HG03175 (cell line): Measurements from ENCODE around the gene FASTK.

Source experiments
- ATAC-seq: cut with Tn5 transposase; IDR thresholded peaks from one replicate; pipeline ENCODE4 v1.9.1; 2021; ENCODE audit warnings: mild to moderate bottlenecking, moderate library complexity; ENCODE audit not compliant: unreplicated experiment

The FASTK gene

DNA sequence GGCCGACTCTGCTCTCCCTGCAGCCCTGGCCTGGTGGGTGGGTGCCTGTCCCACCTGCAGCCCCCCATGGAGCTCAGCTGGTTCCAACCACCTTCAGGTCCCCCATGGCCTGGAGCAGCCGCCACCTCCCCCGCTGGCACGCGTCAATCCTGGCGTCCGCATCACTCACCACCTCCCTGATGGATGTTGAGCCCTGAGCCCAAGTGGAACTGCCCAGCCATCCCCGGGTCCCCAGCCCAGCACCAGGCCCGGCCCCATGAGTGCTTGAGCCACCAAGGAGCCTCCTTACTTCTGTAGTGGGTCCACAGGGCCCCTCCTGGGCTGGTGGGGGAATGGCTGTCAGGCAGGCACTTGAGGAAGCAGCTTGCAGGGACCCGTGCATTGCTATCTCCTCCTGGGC is 20.3 kb upstream of the FASTK start:
- ATAC-seq = no peak

DNA sequence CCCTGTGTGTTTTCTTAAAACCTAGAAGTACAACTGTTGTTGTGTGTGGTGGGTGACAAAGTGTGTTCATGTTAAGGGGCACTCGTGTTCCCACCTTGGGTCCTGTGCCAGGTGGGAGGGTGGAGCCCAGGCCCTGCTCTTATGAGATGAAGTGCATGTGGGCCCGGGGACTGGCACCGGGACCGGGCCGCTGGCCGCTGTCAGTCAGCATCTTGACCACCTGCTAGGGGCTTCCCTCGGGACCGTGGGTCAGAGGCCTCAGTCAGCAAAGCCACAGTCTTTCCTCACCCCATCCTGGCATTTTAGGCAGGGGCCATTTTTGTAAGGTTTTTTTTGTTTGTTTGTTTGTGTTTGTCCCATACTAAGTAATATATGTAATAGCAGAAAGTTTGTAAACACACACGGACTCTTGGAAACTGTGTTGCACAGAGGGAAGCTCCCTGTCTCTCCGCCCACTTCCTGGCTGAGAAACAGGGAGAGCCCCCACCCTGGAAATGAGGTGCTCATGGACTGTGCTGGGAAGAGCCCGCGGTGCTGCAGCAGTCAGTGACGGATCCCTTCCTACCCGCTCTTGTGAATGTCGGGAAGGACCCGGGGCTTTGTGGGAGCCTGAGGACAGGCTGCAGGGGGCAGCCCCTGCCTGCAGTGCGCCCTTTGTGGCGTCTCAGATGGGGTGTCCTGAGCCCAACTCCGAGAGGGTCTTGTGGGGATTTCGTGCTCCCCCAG is 19.0 kb upstream of the FASTK start:
- no peak for ATAC-seq

DNA sequence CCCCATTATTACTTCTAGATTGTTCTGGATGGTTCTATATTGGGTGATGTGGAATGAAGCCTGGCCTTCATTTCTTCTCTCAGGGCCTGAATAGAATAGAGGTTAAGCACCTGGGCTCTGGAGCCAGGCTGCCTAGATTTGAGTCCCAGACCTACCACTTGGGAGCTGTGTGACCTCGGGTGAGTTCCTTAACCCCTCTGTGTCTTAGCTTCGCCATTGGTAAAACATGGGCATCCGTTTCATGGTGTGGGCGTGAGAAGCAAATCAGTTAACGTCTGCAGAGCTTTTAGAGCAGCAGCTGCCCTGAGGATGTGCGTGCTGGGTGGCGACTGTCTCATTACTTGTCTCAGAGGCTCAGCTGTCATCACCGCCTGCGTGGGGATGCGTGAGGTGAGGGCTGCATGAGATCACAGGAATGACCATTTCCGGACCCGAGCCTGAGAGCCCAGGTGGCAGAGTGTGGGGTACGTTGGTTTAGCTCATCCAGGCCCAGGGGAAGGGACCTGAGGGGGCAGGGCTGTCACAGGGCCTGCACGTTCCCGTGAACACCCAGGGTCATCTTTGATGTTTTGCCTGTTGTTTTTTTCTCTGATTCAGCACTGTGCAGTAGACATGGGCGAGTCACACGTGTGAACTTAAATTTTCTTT is 15.3 kb upstream of the FASTK start:
- ATAC-seq = no peak

DNA sequence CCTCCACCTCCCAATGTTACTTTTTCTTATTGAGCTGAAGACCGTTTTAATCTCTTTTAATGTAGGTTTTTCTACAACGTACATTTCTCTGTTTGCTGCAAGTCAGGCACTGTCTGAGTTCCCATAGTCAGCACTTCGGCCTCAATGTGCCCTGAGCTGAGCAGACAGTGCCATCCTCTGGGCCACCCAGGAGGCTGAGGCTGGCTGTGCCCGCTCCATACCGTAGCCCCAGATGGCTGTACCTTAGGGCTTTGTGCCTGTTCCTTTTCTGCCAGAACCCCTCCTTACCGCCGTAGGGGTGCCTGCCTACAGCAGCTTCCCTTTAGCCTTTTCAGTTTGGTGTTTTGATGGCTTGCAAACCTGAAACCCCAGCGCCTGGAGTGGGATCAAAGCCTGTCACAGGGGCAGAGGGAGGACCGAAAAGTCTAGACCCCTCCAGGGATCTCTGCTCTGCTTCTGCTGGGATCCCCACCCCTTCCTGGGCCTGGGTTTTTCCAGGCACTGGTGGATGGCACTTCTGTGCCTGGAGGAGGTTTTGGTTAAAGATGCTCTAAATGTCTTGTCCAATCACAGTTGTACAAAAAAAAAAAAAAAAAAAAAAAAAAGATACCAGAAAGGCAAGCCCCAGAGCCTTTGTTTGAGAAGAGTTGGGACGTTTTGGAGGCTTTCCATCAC is 14.7 kb upstream of the FASTK start:
- ATAC-seq = no peak

DNA sequence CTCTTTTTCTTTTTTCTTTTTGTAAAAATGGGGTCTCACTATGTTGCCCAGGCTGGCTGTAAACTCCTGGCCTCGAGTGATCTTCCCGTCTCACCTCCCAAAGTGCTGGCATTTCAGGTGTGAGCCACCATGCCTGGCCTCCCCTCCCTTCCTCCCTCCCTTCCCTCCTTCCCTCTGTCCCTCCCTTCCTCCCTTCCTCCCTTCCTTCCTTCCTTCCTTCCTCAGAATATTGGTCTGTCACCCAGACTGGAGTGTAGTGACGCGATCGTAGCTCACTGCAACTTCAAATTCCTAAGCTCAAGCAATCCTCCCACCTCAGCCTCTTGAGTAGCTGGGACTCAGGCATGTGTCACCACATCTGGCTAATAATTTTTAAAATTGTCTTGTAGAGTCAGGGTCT is 14.1 kb upstream of the FASTK start:
- no peak for ATAC-seq

DNA sequence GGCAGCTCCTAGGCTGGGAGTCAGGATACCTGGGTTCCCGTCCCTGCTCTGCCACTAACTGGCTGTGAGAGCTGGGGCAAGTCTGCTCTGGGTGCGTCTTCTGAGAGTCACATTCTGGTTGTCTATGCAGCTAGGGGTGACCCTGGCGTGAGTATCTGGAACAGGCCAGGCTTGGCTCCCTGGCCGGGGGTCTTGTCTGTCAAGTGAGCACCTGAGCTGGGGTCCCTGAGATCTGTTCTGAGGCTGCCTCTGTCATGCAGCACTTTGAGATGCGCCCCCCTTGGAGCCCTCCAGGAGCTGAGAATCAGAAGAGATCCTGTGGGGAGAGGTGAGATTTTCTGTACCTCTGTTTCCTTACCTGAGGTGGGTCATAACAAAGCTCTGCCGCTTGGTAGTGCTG is 13.1 kb upstream of the FASTK start:
- ATAC-seq = no peak

DNA sequence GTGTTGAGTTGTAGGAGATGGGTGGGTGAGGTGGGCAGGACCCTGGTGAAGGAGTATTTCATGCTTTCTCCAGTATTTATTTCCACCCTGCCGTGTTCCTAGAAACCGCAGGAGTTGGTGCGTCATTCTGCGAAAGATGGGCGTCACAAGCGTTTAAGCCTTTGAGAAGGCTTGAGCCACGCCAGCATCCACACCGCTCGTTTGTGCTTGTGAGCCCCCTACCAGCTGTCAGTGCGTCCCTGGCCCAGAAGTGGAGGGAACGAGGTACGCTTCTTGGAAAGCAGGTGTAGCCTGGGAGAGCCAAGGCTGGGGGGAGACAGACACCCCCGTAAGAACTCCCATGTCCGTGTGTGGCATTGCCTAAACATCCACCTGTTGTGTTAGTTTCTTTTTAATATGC is 11.4 kb upstream of the FASTK start:
- no peak for ATAC-seq

DNA sequence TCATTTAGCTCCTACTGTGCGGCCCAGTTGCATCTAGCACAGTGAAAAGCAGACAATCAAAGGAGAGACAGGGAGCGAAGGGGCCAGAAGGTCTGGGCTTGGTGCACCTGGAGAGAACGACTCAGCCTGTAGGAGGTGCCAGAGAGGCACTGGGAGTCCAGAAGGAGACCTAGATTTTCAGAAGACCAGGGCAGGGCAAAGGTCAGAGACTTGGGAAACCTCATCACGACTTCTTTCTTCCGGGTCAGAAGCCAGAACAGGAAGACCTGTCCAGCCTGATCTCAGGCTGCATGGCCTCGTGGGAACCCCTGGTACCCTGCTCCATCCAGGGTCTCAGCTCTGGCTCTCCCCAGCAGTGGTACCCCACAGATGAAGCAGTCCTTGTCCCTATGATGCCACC is 10.8 kb upstream of the FASTK start:
- no peak for ATAC-seq

DNA sequence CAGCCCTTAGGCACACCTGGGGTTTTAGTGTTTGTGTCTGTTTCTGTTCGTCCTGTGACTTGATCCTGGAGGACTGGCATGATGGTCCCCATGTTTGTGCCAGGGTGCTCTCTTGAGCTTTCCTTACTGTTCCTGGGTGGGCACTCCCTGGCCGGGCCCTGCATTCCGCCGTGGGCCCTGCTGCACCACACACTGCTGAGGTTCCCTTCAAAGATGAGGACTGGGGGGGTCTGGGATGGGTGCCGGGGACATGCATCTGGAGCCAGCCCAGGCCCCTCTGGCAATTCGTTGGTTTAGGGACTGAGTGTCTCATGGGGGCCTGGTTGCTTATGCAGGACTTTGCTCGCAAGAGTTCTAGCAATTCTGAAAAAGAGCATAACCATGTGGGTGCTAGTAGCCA is 10.4 kb upstream of the FASTK start:
- ATAC-seq = no peak

DNA sequence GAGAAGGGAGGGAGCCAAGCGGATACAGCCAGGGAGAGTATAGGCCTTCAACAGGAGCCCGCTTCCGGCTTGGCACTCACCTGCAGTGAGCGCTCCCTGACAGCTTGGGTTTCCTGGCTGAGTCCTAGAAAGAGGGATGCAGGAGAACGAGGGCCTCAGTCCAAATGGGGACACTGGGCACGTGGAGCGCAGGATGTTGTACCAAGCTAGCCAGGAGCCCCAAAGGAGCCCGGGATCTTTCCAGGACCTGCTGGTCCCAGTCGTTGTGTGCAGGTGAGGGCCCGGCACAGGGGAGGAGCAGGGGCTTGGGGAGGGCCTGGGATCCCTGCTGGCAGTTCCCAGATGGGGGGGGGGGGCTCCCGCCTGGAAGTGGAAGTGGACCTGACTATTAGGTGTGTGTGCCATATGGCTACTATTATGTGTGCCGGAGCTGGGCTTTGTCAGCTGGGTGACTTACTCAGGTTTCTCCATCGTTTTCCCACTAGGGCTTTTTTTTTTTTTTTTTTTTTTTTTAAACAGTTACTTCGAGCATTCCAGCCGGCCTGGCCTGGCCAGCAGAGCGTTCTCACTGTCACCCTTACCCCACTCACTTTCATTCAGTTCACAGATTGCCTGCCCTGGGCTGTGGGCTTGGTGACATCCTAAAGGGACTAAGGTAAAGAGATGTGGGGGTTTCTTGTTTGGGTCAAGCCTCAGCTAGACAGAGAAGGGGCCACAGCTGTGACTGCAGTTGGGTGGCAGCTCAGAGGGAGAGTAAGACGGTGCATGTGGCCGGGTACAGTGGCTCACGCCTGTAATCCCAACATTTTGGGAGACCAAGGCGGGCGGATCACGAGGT is 9.5 kb upstream of the FASTK start:
- ATAC-seq = no peak

DNA sequence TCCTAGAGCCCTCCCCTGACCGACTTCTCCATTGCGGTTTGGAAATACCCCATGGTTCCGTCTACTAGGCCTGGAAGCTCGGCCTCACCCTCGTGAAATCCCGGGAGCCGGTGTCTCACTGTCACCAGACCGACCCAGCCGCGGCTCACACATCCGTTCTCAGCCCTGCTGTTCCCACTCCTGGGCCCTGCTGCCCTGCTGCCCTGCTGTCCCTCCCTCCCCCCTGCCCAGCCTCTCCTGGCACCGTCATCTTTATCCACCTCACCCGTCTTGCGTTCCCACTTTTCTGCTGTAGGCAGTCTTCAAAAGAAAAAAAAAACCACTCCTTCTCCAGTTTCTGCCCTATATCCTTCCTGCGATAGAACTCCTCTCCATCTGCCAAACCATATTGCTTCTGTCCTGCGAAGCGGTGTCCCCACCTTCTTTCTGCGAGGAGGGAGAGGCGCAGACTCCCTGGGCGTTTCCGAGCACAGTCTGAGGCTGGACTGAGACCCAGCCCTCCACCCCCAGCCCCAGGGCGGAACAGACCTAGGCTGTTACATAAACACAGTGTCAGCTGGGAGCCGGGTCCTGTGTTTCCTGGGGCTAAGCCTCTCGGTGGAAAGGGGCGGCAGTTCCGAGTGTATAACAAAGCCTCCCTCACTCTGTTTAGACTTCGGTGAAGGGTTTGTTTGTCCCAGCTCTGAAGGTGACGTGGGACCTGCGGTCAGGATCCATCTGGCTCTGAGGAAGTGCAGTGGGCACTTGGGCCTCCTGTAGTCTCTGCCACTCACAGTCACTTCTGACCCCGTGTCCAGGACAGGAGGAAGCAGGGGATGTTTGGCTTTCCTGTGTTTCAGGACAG is 8.5 kb upstream of the FASTK start:
- ATAC-seq = no peak

DNA sequence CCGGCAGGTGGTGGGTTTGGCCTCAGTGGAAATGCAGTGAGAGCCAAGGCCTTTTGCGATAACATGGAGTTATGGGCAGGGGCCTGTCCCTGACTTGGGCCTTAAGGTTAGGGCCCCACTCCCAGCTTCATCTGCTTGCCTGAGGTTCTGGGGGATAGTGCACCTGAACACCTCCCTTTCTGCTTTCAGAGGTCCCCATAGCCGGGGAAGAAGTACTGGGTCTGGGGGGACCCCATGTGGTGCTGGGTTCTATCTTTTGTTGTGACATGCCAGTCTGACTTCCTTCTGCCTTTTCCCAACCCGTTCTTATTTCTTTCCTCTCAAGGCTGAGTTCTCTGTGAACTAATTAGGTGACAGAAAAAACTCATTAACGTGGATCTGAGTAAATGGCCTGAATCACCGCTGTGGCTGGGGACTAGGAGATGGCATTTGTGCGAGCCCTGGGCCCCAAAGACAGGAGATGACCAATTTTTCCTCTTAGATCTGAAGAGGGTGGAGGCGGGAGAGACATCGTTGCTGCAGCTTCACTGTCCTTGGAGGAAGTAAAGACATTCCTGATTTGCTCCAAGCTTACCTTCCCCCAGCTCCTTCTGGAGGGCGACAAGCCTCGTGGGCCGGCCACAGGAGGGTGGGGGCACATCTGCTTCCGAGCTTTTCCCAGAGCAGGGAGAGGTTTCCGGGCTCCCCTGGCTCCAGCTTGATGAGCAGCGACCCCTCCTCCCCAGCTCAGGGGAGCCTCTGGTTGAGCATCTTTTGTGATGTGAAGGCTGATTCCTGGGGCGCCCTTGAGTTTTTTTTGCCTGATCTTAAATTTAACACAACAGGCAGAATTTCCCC is 7.6 kb upstream of the FASTK start:
- no peak for ATAC-seq

DNA sequence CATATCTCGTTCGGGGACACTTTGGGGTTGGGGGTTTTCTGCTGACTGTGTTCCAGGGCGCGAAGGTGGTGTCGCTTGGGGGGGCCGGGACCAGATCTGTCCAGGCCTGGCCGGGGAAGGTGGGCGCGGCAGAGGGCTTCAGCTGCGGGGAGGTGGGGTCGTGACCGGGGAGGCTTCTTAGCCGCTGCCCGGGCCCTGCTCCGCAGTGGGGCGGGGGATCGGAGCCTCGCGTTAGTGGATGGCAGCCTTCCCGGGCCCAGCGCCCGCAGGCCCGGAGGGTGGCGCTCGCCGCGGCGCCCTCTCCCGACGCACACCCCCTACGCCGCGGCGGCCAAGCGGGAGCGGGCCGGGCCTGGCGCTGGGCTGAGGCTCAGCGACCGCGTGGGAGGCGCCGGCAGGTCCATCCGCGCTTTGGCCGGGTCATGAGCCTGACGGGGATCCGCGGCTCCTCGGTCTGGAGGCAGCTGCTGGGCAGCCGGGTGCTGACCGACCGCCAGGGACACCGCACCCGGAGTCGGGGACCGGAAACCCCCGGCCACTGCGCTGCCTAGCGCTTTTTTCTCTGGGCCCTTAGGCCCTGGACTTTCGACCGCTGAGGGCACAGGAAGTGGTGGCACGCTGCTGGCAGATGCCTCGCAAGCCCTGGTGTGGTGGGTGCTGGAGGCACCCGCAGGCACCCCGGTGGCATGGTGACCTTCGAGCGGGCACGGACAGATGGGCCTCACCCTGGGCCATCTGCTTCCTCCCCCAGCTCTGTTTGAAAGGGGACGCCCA is 6.8 kb upstream of the FASTK start:
- ATAC-seq = no peak

DNA sequence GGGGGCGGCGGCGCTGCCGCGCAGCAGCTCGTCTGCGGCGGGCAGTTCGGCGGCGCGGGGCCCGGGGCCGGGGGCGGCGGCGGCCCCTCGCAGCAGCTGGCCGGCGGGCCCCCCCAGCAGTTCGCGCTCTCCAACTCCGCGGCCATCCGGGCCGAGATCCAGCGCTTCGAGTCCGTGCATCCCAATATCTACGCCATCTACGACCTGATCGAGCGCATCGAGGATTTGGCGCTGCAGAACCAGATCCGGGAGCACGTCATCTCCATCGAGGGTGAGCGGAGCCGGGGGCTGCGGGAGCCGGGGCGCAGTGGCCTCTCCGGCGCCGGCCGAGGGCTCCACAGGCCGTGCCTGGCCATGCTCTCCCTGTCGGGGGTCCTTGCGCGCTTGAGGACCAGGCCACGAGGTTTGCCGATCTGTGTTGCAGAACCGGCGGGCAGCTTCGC is 6.2 kb upstream of the FASTK start:
- ATAC-seq = no peak

DNA sequence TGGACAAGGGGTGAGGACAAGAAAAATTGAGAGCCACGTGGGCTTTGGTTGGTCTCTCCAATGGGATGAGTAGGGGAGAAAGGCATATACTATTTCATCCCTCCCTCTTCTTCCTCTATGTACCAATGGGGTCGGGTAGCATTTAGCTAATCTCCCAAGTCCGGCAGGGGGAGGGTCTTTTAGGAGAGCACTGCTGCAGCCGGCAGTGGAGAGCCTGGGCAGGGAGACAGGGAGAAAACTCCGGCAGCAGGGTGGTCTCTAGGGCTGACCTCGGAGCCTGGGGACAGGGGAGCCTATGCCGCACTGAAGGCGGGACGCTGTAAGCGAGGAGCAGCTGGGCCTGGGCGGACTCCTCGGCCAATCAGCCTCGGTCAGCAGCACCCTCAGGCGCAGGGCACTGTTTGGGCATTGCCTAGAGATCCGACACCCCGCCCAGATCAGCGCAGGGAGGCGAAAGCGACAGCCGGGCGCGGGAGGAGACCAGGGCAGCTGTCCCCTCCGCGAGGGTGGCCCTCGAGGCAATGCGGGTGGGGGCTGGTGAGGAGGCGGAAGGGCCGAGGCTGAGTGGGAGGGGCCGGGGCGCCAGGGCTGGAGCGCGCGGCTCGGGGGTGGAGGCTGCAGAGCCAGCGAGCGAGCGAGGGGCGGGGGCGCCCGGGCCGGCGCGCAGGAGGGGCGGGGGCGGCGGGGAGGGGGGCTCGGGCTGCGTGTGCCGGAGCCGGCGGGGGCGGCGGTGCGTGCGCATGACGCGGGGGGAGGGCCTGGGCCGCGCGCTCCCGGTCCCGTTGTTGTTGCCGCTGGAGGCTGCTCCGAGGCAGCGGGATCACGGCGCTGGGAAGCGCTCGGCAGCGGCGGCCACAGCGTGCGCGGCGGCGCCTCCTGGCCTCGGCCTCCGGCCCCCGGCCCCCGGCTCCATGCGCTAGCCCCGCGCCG is 5.3 kb upstream of the FASTK start, which contains the start of gene AGAP3:
Gene AGAP3 (plus strand): TSS at position 785 of the 930 bp plus-strand sequence. CDS start 267 bp downstream, outside the sequence.
- ATAC-seq = peak; percentile 44

DNA sequence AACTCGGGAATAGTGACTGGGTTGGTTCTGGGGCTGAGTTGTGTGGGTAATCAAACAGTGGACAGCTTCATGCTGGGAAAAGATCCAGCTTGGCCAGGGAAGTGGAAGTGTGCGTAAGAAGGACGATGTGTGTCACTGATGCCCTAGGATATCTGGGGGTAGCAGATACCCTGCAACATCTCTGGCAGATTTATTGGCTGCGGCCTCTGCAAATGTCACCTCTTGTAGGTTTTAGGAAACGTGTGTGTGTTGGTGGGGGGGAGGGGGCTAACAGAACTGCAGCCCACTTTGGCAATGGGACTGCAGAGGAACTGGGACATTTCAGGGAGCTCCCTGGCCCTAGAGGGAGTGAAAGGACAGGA is 4.7 kb upstream of the FASTK start:
- ATAC-seq = no peak

DNA sequence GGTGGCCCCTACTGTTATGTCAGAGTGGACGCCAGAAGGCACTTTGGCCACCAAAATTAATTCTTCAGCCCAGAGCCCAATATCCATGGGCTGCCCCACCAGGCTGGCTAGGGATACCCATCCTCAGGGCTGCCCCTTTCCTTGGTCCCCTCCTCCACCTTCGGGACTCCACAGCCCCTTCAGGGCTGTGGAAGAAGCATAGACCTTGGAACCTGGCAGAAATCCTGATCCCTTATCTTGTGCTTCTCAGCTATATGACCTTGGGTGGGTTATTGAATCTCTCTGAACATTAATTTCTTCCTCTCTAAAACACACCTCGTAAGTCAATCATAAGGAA is 3.2 kb upstream of the FASTK start:
- ATAC-seq = no peak
